Measurements from ENCODE around the gene TAS2R60.
"Not testable (repeated sequence)": the region's sequence is repeated elsewhere in the genome, so short reads cannot be mapped to it uniquely, and the experiment has no call there.

TAS2R60 gene

GRCh38 chr7:143443153-143443552 is at the start of gene TAS2R60:
Gene TAS2R60, plus strand, starts transcription at chr7:143443453. Its CDS starts 0 bp downstream, at chr7:143443453.
- no peak for DNase-seq (ENCODE audit: low spot score)

- no peak for DNase-seq (ENCODE audit: low spot score)
Observed at GRCh38 chr7:143394068-143394467, 49.2 kb upstream of the TAS2R60 start.

- no peak for DNase-seq (ENCODE audit: low spot score)
Observed at GRCh38 chr7:143394777-143395176, 48.5 kb upstream of the TAS2R60 start.

- no peak for DNase-seq (ENCODE audit: low spot score)
Observed at GRCh38 chr7:143395187-143396149, 47.8 kb upstream of the TAS2R60 start.

- no peak for DNase-seq (ENCODE audit: low spot score)
Observed at GRCh38 chr7:143396182-143396581, 47.1 kb upstream of the TAS2R60 start.

GRCh38 chr7:143396625-143397556 is 46.4 kb upstream of the TAS2R60 start:
- DNase-seq (ENCODE audit: low spot score), result peak; percentile 53

GRCh38 chr7:143397710-143398530 is 45.3 kb upstream of the TAS2R60 start:
- no peak for DNase-seq (ENCODE audit: low spot score)

GRCh38 chr7:143398616-143399015 is 44.6 kb upstream of the TAS2R60 start:
- DNase-seq (ENCODE audit: low spot score), result no peak

- DNase-seq (ENCODE audit: low spot score), result no peak
Observed at GRCh38 chr7:143399151-143399550, 44.1 kb upstream of the TAS2R60 start.

- DNase-seq (ENCODE audit: low spot score), result no peak
Observed at GRCh38 chr7:143399642-143400041, 43.6 kb upstream of the TAS2R60 start.

GRCh38 chr7:143401265-143401664 is 42.0 kb upstream of the TAS2R60 start:
- no peak for DNase-seq (ENCODE audit: low spot score)

GRCh38 chr7:143402233-143402632 is 41.0 kb upstream of the TAS2R60 start:
- not testable (repeated sequence) for DNase-seq (ENCODE audit: low spot score)

GRCh38 chr7:143405173-143406001 is 37.9 kb upstream of the TAS2R60 start:
- DNase-seq (ENCODE audit: low spot score), result no peak

- DNase-seq (ENCODE audit: low spot score), result no peak
Observed at GRCh38 chr7:143406002-143406357, 37.3 kb upstream of the TAS2R60 start.

- DNase-seq (ENCODE audit: low spot score), result no peak
Observed at GRCh38 chr7:143407287-143408251, 35.7 kb upstream of the TAS2R60 start.

- no peak for DNase-seq (ENCODE audit: low spot score)
Observed at GRCh38 chr7:143408252-143408685, 35.0 kb upstream of the TAS2R60 start.

- no peak for DNase-seq (ENCODE audit: low spot score)
Observed at GRCh38 chr7:143408686-143409561, 34.3 kb upstream of the TAS2R60 start, which contains the start of gene EPHA1. Gene EPHA1, minus strand, starts transcription at chr7:143408856. Its CDS starts 51 bp downstream, at chr7:143408805.

GRCh38 chr7:143410521-143411004 is 32.7 kb upstream of the TAS2R60 start:
- DNase-seq (ENCODE audit: low spot score), result peak; percentile 49

All from AG20443 (cell line).